ENCODE results near the gene POLR1A.
A peak's percentile ranks its signal among the peaks of the same experiment; 100 is the strongest.

The POLR1A gene

GRCh38 chr2:86094229-86094628 lies 11.5 kb downstream of the POLR1A start:
- DNase-seq, result no peak

- no peak for DNase-seq
These were observed 17.5 kb downstream of the POLR1A start for GRCh38 chr2:86087936-86088850.

GRCh38 chr2:86082756-86083155 lies 22.9 kb downstream of the POLR1A start:
- no peak for DNase-seq

- no peak for DNase-seq
These were observed 24.0 kb downstream of the POLR1A start for GRCh38 chr2:86081724-86082123.

GRCh38 chr2:86079981-86080911 lies 25.4 kb downstream of the POLR1A start:
- DNase-seq, result peak; percentile 83

- no peak for DNase-seq
These were observed 26.7 kb downstream of the POLR1A start for GRCh38 chr2:86078774-86079545.

- no peak for DNase-seq
These were observed 29.8 kb downstream of the POLR1A start for GRCh38 chr2:86075886-86076285.

- DNase-seq, result no peak
These were observed 30.9 kb downstream of the POLR1A start for GRCh38 chr2:86074811-86075210.

- no peak for DNase-seq
These were observed 31.4 kb downstream of the POLR1A start for GRCh38 chr2:86074256-86074655.

- DNase-seq, result no peak
These were observed 32.5 kb downstream of the POLR1A start for GRCh38 chr2:86073225-86073624.

GRCh38 chr2:86072271-86072858 lies 33.3 kb downstream of the POLR1A start:
- DNase-seq, result peak; percentile 70

- DNase-seq, result no peak
These were observed 34.8 kb downstream of the POLR1A start for GRCh38 chr2:86070868-86071267.

GRCh38 chr2:86069783-86070339 lies 35.8 kb downstream of the POLR1A start:
- DNase-seq, result no peak

- no peak for DNase-seq
These were observed 36.5 kb downstream of the POLR1A start for GRCh38 chr2:86069091-86069685.

GRCh38 chr2:86068648-86069047 lies 37.0 kb downstream of the POLR1A start:
- no peak for DNase-seq

GRCh38 chr2:86068136-86068588 lies 37.5 kb downstream of the POLR1A start:
- no peak for DNase-seq

- no peak for DNase-seq
These were observed 38.8 kb downstream of the POLR1A start for GRCh38 chr2:86066915-86067314.

GRCh38 chr2:86066007-86066578 lies 39.6 kb downstream of the POLR1A start:
- DNase-seq, result no peak

GRCh38 chr2:86065512-86065911 lies 40.2 kb downstream of the POLR1A start:
- no peak for DNase-seq

- no peak for DNase-seq
These were observed 41.7 kb downstream of the POLR1A start for GRCh38 chr2:86064006-86064405.

- DNase-seq, result no peak
These were observed 43.6 kb downstream of the POLR1A start for GRCh38 chr2:86062043-86062442.

All from right forelimb (tissue), 1 donor.